Measurements from ENCODE around the gene LIMS1. TPM values are rescaled to one million over a fixed set of nuclear protein-coding genes. Genes with fewer than 3 reads are reported as not detected.

Gene LIMS1
- total and polyA plus RNA-seq, 4 experiments from 2014 or later: 126 to 286 (median 186) TPM

GRCh38 chr2:108562274-108562673, 28.0 kb downstream of the LIMS1 start:
- POLR2A ChIA-PET (ENCODE audit: partially characterized antibody): no interaction called here
- no peaks in the 10 kb centered on the region for H3K9me3 Mint-ChIP-seq
- no peak overlapping the region for H3K4me3 Mint-ChIP-seq
- no peaks in the 10 kb centered on the region for H3K36me3 Mint-ChIP-seq
- no peak overlapping the region for H3K4me3 ChIP-seq (ENCODE audit: low read length in 2 of 2)
- H3K27ac Mint-ChIP-seq: no peak overlapping the region
- no peaks in the 10 kb centered on the region for H3K36me3 ChIP-seq (ENCODE audit: insufficient read depth, low read length)
- no peak for DNase-seq
- H3K4me1 Mint-ChIP-seq: peaks cover 10 to 18% (median 12%) of the 10 kb centered on the region in 4 donors
- CTCF ChIA-PET (ENCODE audit: partially characterized antibody): interaction anchor here (0.9 kb wide), 1 partner anchor 22 kb away, joined by 3 read pairs; no protein-coding TSS in a partner anchor
- H3K27me3 ChIP-seq (ENCODE audit: insufficient read depth, low read length): no peaks in the 10 kb centered on the region
- intact Hi-C loops (cut with micrococcal nuclease): no loop called here
- H3K4me1 ChIP-seq (ENCODE audit: insufficient read depth, low read length): no peaks in the 10 kb centered on the region
- H3K27ac ChIP-seq (ENCODE audit: low read depth, low read length): no peak overlapping the region
- no peaks in the 10 kb centered on the region for H3K9me3 ChIP-seq (ENCODE audit: control insufficient read depth in 1 of 2, low read length in 2 of 2)
- no peaks in the 10 kb centered on the region for H3K27me3 Mint-ChIP-seq

DNA sequence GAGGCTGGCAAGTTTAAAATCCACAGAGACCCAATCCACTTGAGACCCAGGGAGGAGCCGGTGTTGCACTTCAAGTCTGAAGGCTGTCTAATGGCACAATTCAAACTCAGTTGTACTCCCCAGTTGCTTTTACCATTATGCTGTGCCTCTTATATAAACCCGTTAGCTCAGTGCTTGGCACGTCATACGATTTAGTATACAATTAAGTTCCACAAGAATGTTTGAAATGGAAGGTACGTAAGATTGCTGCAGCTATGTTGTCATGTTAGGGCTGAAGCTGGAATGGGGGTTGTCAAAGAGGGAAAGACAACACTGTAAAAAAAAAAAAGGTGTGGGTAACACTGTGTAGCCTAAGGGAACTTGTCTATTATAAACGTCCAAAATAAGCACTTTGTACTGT, 30.2 kb downstream of the LIMS1 start:
- POLR2A ChIA-PET (ENCODE audit: partially characterized antibody): no interaction called here

DNA sequence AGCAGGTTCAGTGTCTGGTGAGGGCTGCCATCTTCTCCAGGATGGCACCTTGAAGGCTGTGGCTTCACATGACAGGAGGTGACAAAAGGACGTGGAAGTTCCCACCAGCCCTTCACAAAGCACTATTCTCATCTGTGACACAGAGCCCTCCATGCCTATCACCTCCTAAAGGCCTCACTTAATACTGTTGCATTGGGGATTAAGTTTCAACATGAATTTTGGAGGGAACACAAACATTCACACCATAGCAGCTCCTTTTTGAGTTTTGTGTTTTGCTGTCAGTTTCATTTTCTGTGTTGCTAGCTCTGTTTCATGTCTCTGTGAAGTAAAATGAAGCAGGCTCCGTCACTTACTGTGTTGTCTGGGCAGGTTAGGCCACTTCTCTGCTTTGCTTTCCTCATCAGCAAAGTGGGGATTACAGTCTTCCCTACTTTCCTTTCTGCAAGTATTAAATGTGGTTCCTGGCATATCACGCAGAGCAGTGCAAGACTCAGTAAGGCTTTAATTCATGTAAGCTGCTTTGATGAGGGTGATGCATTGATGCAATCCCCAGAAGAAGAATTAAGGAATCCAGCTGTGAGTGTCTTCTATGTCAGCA, 31.6 kb downstream of the LIMS1 start:
- Mint-ChIP-seq H3K4me1 (peaks cover 7 to 18% (median 9%) of the 10 kb centered on the region in 4 donors), H3K27ac (peak overlapping the region in 6 of 7 donors; percentile 61 to 92 (median 76)), H3K36me3 (no peaks in the 10 kb centered on the region), H3K27me3 (no peaks in the 10 kb centered on the region), H3K4me3 (peak overlapping the region; percentile 17 to 71 (median 52)), H3K9me3 (no peaks in the 10 kb centered on the region)
- CTCF ChIA-PET (ENCODE audit: partially characterized antibody): interaction anchor here (1.4 kb wide), 1 partner anchor 70 kb away, joined by 4 read pairs; no protein-coding TSS in a partner anchor
- no peak for DNase-seq
- Histone ChIP-seq H3K27me3 (ENCODE audit: insufficient read depth, low read length) (no peaks in the 10 kb centered on the region), H3K4me3 (ENCODE audit: low read length in 2 of 2) (no peak overlapping the region), H3K9me3 (ENCODE audit: control insufficient read depth in 1 of 2, low read length in 2 of 2) (no peaks in the 10 kb centered on the region), H3K27ac (ENCODE audit: low read depth, low read length) (peak overlapping the region; percentile 5), H3K36me3 (ENCODE audit: insufficient read depth, low read length) (no peaks in the 10 kb centered on the region), H3K4me1 (ENCODE audit: insufficient read depth, low read length) (no peaks in the 10 kb centered on the region)
- POLR2A ChIA-PET (ENCODE audit: partially characterized antibody): no interaction called here
- intact Hi-C loops (cut with micrococcal nuclease): no loop called here

More for the DNA sequence above, 30.2 kb downstream of the LIMS1 start:
- no peak overlapping the region for H3K4me3 ChIP-seq (ENCODE audit: low read length in 2 of 2)
- DNase-seq: no peak
- CTCF ChIA-PET (ENCODE audit: partially characterized antibody): no interaction called here
- H3K27me3 ChIP-seq (ENCODE audit: insufficient read depth, low read length): no peaks in the 10 kb centered on the region
- H3K36me3 Mint-ChIP-seq: no peaks in the 10 kb centered on the region
- H3K4me3 Mint-ChIP-seq: no peak overlapping the region
- no peak overlapping the region for H3K27ac Mint-ChIP-seq
- H3K27me3 Mint-ChIP-seq: no peaks in the 10 kb centered on the region
- peaks cover 10 to 18% (median 13%) of the 10 kb centered on the region in 4 donors for H3K4me1 Mint-ChIP-seq
- intact Hi-C loops (cut with micrococcal nuclease): no loop called here
- no peak overlapping the region for H3K27ac ChIP-seq (ENCODE audit: low read depth, low read length)
- no peaks in the 10 kb centered on the region for H3K36me3 ChIP-seq (ENCODE audit: insufficient read depth, low read length)
- H3K9me3 ChIP-seq (ENCODE audit: control insufficient read depth in 1 of 2, low read length in 2 of 2): no peaks in the 10 kb centered on the region
- no peaks in the 10 kb centered on the region for H3K4me1 ChIP-seq (ENCODE audit: insufficient read depth, low read length)
- no peaks in the 10 kb centered on the region for H3K9me3 Mint-ChIP-seq

DNA sequence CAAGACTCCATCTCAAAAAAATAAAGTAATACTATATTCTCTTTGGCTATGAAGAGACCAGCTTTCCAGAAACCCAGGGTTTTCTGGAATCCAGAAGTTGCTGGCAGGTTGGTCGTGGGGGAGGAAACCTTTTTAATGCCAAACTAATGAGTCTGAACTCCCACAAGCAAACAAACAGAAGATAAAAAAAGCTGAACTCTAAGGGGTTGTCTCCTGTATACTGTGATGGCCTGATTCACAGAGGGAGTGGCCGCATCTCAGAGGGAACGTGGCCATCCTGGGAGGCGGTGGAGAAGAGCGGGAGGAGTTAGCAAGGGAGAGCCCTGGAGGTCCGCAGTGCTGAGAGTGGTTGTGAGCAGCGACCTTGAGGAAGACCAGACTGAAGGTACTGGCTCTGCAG, 36.1 kb downstream of the LIMS1 start:
- Mint-ChIP-seq H3K27me3 (no peaks in the 10 kb centered on the region), H3K4me3 (no peak overlapping the region), H3K9me3 (no peaks in the 10 kb centered on the region), H3K36me3 (no peaks in the 10 kb centered on the region), H3K4me1 (peaks cover 11 to 19% (median 13%) of the 10 kb centered on the region in 4 donors), H3K27ac (no peak overlapping the region)
- ChIA-PET POLR2A (ENCODE audit: partially characterized antibody) (no interaction called here), CTCF (ENCODE audit: partially characterized antibody) (interaction anchor here (1.2 to 3.7 kb wide), 2 partner anchors 12 to 14 kb away, joined by 4 to 17 read pairs; no protein-coding TSS in a partner anchor)
- DNase-seq: no peak
- Histone ChIP-seq H3K27ac (ENCODE audit: low read depth, low read length) (no peak overlapping the region), H3K36me3 (ENCODE audit: insufficient read depth, low read length) (no peaks in the 10 kb centered on the region), H3K4me1 (ENCODE audit: insufficient read depth, low read length) (no peaks in the 10 kb centered on the region), H3K4me3 (ENCODE audit: low read length in 2 of 2) (no peak overlapping the region), H3K27me3 (ENCODE audit: insufficient read depth, low read length) (no peaks in the 10 kb centered on the region), H3K9me3 (ENCODE audit: control insufficient read depth in 1 of 2, low read length in 2 of 2) (no peaks in the 10 kb centered on the region)
- intact Hi-C loops (cut with micrococcal nuclease): no loop called here

DNA sequence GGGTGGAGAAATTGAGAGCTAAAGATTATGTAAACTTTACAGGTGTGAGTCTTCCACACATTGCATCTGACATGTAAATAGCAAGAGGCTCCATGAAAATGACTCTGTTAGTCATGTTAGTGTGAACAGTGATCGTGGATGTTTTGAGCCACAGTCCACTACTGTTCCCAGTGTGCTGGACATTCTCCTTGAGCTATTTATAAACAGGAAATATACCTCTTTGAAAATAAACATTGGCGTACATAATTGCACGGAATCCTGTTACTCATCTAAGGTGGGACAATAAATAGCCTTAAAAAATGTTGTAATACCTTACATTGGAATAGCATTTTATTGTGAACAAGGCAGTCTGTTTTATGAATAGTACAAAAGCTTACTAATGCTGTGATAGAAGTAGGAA, 37.0 kb downstream of the LIMS1 start:
- H3K9me3 ChIP-seq (ENCODE audit: control insufficient read depth in 1 of 2, low read length in 2 of 2): no peaks in the 10 kb centered on the region
- Mint-ChIP-seq H3K4me3 (no peak overlapping the region), H3K9me3 (no peaks in the 10 kb centered on the region), H3K27ac (no peak overlapping the region), H3K27me3 (no peaks in the 10 kb centered on the region), H3K36me3 (no peaks in the 10 kb centered on the region), H3K4me1 (peaks cover 5 to 15% (median 7%) of the 10 kb centered on the region in 4 donors)
- no peak for DNase-seq
- CTCF ChIA-PET (ENCODE audit: partially characterized antibody): interaction anchor here (0.9 to 3.7 kb wide), 3 partner anchors 11 to 16 kb away, joined by 3 to 17 read pairs (median 4); no protein-coding TSS in a partner anchor
- H3K27me3 ChIP-seq (ENCODE audit: insufficient read depth, low read length): no peaks in the 10 kb centered on the region
- no peak overlapping the region for H3K4me3 ChIP-seq (ENCODE audit: low read length in 2 of 2)
- H3K36me3 ChIP-seq (ENCODE audit: insufficient read depth, low read length): no peaks in the 10 kb centered on the region
- H3K27ac ChIP-seq (ENCODE audit: low read depth, low read length): no peak overlapping the region
- POLR2A ChIA-PET (ENCODE audit: partially characterized antibody): no interaction called here
- no peaks in the 10 kb centered on the region for H3K4me1 ChIP-seq (ENCODE audit: insufficient read depth, low read length)
- intact Hi-C loops (cut with micrococcal nuclease): no loop called here

DNA sequence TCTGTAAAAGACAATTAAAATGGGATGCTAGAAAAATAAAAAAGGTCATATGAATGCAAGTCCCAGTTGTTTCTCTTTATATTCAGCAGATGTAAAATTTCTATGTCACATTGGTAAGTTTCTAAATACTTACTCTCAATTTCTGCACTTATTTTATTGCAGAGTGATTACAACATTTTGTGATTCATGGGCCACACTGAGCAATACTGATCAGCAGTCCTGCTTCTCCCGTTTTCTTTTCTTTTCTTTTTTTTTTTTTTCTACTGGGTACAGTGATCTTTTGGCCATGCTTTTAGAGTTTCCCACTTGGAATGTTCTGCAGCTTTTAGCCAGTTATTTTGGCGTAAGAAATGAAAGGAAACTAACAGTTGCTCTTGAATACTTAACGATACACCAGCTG, 38.8 kb downstream of the LIMS1 start:
- H3K4me1 Mint-ChIP-seq: peaks cover 5 to 12% (median 6%) of the 10 kb centered on the region in 4 donors
- Histone ChIP-seq H3K9me3 (ENCODE audit: control insufficient read depth in 1 of 2, low read length in 2 of 2) (no peaks in the 10 kb centered on the region), H3K27ac (ENCODE audit: low read depth, low read length) (no peak overlapping the region), H3K4me3 (ENCODE audit: low read length in 2 of 2) (no peak overlapping the region), H3K36me3 (ENCODE audit: insufficient read depth, low read length) (no peaks in the 10 kb centered on the region), H3K27me3 (ENCODE audit: insufficient read depth, low read length) (no peaks in the 10 kb centered on the region), H3K4me1 (ENCODE audit: insufficient read depth, low read length) (no peaks in the 10 kb centered on the region)
- no peaks in the 10 kb centered on the region for H3K9me3 Mint-ChIP-seq
- no peak overlapping the region for H3K4me3 Mint-ChIP-seq
- POLR2A ChIA-PET (ENCODE audit: partially characterized antibody): no interaction called here
- no peak for DNase-seq
- CTCF ChIA-PET (ENCODE audit: partially characterized antibody): interaction anchor here (3.7 kb wide), 1 partner anchor 11 kb away, joined by 17 read pairs; no protein-coding TSS in a partner anchor
- no peaks in the 10 kb centered on the region for H3K36me3 Mint-ChIP-seq
- H3K27ac Mint-ChIP-seq: no peak overlapping the region
- intact Hi-C loops (cut with micrococcal nuclease): no loop called here
- no peaks in the 10 kb centered on the region for H3K27me3 Mint-ChIP-seq

GRCh38 chr2:108574332-108574731, 40.1 kb downstream of the LIMS1 start:
- no peaks in the 10 kb centered on the region for H3K36me3 Mint-ChIP-seq
- no peaks in the 10 kb centered on the region for H3K36me3 ChIP-seq (ENCODE audit: insufficient read depth, low read length)
- intact Hi-C loops (cut with micrococcal nuclease): no loop called here
- no peak for DNase-seq
- H3K27ac ChIP-seq (ENCODE audit: low read depth, low read length): no peak overlapping the region
- no peaks in the 10 kb centered on the region for H3K9me3 ChIP-seq (ENCODE audit: control insufficient read depth in 1 of 2, low read length in 2 of 2)
- no peaks in the 10 kb centered on the region for H3K4me1 ChIP-seq (ENCODE audit: insufficient read depth, low read length)
- no peak overlapping the region for H3K4me3 ChIP-seq (ENCODE audit: low read length in 2 of 2)
- ChIA-PET POLR2A (ENCODE audit: partially characterized antibody) (no interaction called here), CTCF (ENCODE audit: partially characterized antibody) (interaction anchor here (1.6 to 2.1 kb wide), 2 partner anchors 10 to 62 kb away, joined by 5 to 13 read pairs; no protein-coding TSS in a partner anchor)
- H3K27me3 ChIP-seq (ENCODE audit: insufficient read depth, low read length): no peaks in the 10 kb centered on the region
- peaks cover 5 to 12% (median 5%) of the 10 kb centered on the region in 4 donors for H3K4me1 Mint-ChIP-seq
- H3K4me3 Mint-ChIP-seq: no peak overlapping the region
- no peaks in the 10 kb centered on the region for H3K27me3 Mint-ChIP-seq
- H3K9me3 Mint-ChIP-seq: no peaks in the 10 kb centered on the region
- peak overlapping the region in 1 of 7 donors; percentile 54 for H3K27ac Mint-ChIP-seq

Data from CD4-positive, alpha-beta memory T cell (primary cell).